Measurements from ENCODE around the gene DNAH2. TPM values are rescaled to one million over a fixed set of nuclear protein-coding genes. Genes with fewer than 3 reads are reported as not detected.
A peak's percentile ranks its signal among the peaks of the same experiment; 100 is the strongest.

DNAH2 gene
- total and polyA plus RNA-seq, 2 of the 13 experiments (the other 11 are each of a cell fraction or from before 2014, with no cell fraction given): not detected

DNA sequence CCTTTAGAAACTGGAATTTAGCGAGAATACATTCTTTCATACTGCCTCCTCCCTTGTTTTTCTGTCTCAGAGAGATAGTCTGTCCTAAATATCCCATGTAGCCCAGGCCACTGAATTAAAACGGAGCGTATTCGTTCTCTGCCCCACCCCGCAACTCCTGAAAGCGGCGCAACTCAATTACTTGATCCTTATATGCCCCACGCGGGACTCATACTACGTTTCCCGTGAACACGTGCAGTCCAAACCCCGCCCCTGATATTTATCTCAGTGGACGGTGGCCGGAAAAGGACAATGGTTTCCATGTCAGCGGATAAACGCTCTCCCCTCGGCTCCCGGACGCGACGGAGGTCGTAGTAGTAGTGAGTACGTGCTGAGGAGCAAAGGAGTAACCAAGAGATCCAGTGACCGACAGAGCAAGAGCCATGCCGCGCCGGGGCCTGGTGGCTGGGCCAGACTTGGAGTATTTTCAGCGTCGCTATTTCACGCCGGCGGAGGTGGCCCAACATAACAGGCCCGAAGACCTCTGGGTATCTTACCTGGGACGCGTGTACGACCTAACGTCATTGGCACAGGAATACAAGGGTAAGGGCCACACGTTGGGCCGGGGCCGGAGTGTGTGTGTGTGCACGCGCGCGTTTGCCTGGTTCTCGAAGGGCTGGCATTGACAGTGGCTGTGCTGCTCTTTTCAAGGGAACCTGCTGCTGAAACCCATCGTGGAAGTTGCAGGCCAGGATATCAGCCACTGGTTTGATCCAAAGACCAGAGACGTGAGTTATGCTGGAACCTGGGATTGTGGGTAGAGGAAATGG is 140.4 kb downstream of the DNAH2 start, which contains the start of gene CYB5D1 (continued):
- TF ChIP-seq NCOA1 (CRISPR knock-in tag; IDR thresholded peaks at IDR 0.05) (no peak), MXI1 (IDR thresholded peaks at IDR 0.05; ENCODE audit: borderline replicate concordance, low read depth, low read length) (peak; percentile 77; the same call in 2 of the 3 replicates), ZNF616 (CRISPR knock-in tag; IDR thresholded peaks at IDR 0.05; ENCODE audit: low read depth) (no peak), RORA (CRISPR knock-in tag; IDR thresholded peaks at IDR 0.05) (no peak), ZMYM2 (CRISPR knock-in tag; IDR thresholded peaks at IDR 0.05) (peak; percentile 54; the same call in 1 of the 2 replicates), ZNF747 (CRISPR knock-in tag; IDR thresholded peaks at IDR 0.05; ENCODE audit: borderline replicate concordance) (0 out of 2 replicates have a peak, but pooled peaks have one; percentile 16), KDM6A (CRISPR knock-in tag; IDR thresholded peaks at IDR 0.05; ENCODE audit: low read depth) (no peak), ESRRA (CRISPR knock-in tag; IDR thresholded peaks at IDR 0.05; ENCODE audit: low read depth) (no peak), GPN1 (CRISPR knock-in tag; IDR thresholded peaks at IDR 0.05; ENCODE audit: borderline replicate concordance) (no peak), JARID2 (CRISPR knock-in tag; IDR thresholded peaks at IDR 0.05; ENCODE audit: insufficient replicate concordance) (no peak), CHCHD3 (CRISPR knock-in tag; IDR thresholded peaks at IDR 0.05) (no peak), ZFYVE20 (CRISPR knock-in tag; IDR thresholded peaks at IDR 0.05; ENCODE audit: borderline replicate concordance, low read depth) (no peak), ZBTB20 (CRISPR knock-in tag; IDR thresholded peaks at IDR 0.05; ENCODE audit: borderline replicate concordance, low read depth) (no peak; the same call in 1 of the 2 replicates), HOXA9 (CRISPR knock-in tag; IDR thresholded peaks at IDR 0.05; ENCODE audit: borderline replicate concordance) (no peak), AGO2 (optimal IDR thresholded peaks at IDR 0.05; ENCODE audit: low read depth, low read length) (no peak), ZNF484 (CRISPR knock-in tag; IDR thresholded peaks at IDR 0.05; ENCODE audit: borderline replicate concordance, low read depth) (no peak), ZNF556 (CRISPR knock-in tag; IDR thresholded peaks at IDR 0.05; ENCODE audit: borderline replicate concordance) (0 out of 2 replicates have a peak, but pooled peaks have one; percentile 42), PCBP2 (optimal IDR thresholded peaks at IDR 0.05; ENCODE audit: low read depth, low read length, poor library complexity, severe bottlenecking) (no peak)
- TF ChIP-seq, protein P1, sequence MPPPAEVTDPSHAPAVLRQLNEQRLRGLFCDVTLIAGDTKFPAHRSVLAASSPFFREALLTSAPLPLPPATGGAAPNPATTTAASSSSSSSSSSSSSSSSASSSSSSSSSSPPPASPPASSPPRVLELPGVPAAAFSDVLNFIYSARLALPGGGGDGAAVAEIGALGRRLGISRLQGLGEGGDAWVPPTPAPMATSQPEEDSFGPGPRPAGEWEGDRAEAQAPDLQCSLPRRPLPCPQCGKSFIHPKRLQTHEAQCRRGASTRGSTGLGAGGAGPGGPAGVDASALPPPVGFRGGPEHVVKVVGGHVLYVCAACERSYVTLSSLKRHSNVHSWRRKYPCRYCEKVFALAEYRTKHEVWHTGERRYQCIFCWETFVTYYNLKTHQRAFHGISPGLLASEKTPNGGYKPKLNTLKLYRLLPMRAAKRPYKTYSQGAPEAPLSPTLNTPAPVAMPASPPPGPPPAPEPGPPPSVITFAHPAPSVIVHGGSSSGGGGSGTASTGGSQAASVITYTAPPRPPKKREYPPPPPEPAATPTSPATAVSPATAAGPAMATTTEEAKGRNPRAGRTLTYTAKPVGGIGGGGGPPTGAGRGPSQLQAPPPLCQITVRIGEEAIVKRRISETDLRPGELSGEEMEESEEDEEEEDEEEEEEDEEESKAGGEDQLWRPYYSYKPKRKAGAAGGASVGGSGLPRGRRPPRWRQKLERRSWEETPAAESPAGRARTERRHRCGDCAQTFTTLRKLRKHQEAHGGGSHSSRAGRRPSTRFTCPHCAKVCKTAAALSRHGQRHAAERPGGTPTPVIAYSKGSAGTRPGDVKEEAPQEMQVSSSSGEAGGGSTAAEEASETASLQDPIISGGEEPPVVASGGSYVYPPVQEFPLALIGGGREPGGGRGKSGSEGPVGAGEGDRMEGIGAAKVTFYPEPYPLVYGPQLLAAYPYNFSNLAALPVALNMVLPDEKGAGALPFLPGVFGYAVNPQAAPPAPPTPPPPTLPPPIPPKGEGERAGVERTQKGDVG (CRISPR knock-in tag; IDR thresholded peaks at IDR 0.05; ENCODE audit: borderline replicate concordance): no peak
- TF ChIP-seq, protein P2, sequence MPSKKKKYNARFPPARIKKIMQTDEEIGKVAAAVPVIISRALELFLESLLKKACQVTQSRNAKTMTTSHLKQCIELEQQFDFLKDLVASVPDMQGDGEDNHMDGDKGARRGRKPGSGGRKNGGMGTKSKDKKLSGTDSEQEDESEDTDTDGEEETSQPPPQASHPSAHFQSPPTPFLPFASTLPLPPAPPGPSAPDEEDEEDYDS (CRISPR knock-in tag; IDR thresholded peaks at IDR 0.05): peak; percentile 55
- TF ChIP-seq, protein P3, sequence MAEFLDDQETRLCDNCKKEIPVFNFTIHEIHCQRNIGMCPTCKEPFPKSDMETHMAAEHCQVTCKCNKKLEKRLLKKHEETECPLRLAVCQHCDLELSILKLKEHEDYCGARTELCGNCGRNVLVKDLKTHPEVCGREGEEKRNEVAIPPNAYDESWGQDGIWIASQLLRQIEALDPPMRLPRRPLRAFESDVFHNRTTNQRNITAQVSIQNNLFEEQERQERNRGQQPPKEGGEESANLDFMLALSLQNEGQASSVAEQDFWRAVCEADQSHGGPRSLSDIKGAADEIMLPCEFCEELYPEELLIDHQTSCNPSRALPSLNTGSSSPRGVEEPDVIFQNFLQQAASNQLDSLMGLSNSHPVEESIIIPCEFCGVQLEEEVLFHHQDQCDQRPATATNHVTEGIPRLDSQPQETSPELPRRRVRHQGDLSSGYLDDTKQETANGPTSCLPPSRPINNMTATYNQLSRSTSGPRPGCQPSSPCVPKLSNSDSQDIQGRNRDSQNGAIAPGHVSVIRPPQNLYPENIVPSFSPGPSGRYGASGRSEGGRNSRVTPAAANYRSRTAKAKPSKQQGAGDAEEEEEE (CRISPR knock-in tag; IDR thresholded peaks at IDR 0.05; ENCODE audit: borderline replicate concordance): no peak
- TF ChIP-seq, protein P4, sequence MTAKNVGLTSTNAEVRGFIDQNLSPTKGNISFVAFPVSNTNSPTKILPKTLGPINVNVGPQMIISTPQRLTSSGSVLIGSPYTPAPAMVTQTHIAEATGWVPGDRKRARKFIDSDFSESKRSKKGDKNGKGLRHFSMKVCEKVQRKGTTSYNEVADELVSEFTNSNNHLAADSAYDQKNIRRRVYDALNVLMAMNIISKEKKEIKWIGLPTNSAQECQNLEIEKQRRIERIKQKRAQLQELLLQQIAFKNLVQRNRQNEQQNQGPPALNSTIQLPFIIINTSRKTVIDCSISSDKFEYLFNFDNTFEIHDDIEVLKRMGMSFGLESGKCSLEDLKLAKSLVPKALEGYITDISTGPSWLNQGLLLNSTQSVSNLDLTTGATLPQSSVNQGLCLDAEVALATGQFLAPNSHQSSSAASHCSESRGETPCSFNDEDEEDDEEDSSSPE (CRISPR knock-in tag; IDR thresholded peaks at IDR 0.05): no peak
